Upper lobe of right lung (tissue), 1 donor: ENCODE measurements around the gene CEBPB. TPM values are rescaled to one million over a fixed set of nuclear protein-coding genes. Genes with fewer than 3 reads are reported as not detected.

Experiments
- ATAC-seq: fragments of 200-7000 bp; cut with Tn5 transposase; one replicate; pipeline ENCODE4 v1.9.1; 2020; ENCODE audit warnings: mild to moderate bottlenecking, moderate library complexity
- DNase-seq: peaks from one replicate; pipeline ENCODE4 v3.0.0-alpha.2; 2020
- H3K27ac ChIP-seq: fragments of 200-600 bp; one replicate; pipeline ENCODE4 v1.8.0; 2022
- H3K27me3 ChIP-seq: fragments of 200-600 bp; one replicate; pipeline ENCODE4 v1.8.0; 2022; ENCODE audit warnings: mild to moderate bottlenecking
- H3K36me3 ChIP-seq: fragments of 200-600 bp; one replicate; pipeline ENCODE4 v1.8.0; 2022
- H3K4me1 ChIP-seq: fragments of 200-600 bp; one replicate; pipeline ENCODE4 v1.8.0; 2022
- H3K4me3 ChIP-seq: fragments of 200-600 bp; one replicate; pipeline ENCODE4 v1.8.0; 2022; ENCODE audit warnings: mild to moderate bottlenecking
- H3K9me3 ChIP-seq: fragments of 200-600 bp; one replicate; pipeline ENCODE4 v1.8.0; 2022
- CTCF ChIP-seq: fragments of 200-600 bp; IDR thresholded peaks from one replicate; pipeline ENCODE4 v1.8.0; 2022; ENCODE audit warnings: antibody characterized with exemption
- intact Hi-C: fragments of 100-400 bp; cut with DNase I; formaldehyde crosslinking; loops from one replicate; pipeline ENCODE4 v1.11.0; 2022
- total RNA-seq: library from RNA; stranded (reverse); fragmentation: NEBNext Ultra II Directional; extraction: Animal tissue kit (Norgen Biotek cat#: 25700); gene quantifications from one replicate; pipeline ENCODE4 v1.2.1, GENCODE V29; 2021
- donor health status: DM: no; HTN: yes; CAD: no; lungs with severe emphysema.

Gene CEBPB
- total RNA-seq, 1 donor from 2014 or later = 271 TPM

GRCh38 chr20:50165684-50166554 is 24.7 kb upstream of the CEBPB start:
- Histone ChIP-seq H3K4me1 (peaks cover 2% of the 10 kb centered on the region), H3K4me3 (peak overlapping the region; percentile 39)

GRCh38 chr20:50169329-50169823 is 21.3 kb upstream of the CEBPB start:
- Histone ChIP-seq H3K4me3 (no peak overlapping the region), H3K27me3 (no peaks in the 10 kb centered on the region), H3K27ac (no peak overlapping the region), H3K9me3 (no peaks in the 10 kb centered on the region), H3K4me1 (peaks cover 16% of the 10 kb centered on the region), H3K36me3 (no peaks in the 10 kb centered on the region)
- intact Hi-C loops = no loop called here
- DNase-seq = no peak
- TF ChIP-seq CTCF = peak; percentile 94
- peak; percentile 70 for ATAC-seq

More at GRCh38 chr20:50165684-50166554, 24.7 kb upstream of the CEBPB start:
- Histone ChIP-seq H3K9me3 (no peaks in the 10 kb centered on the region), H3K36me3 (no peaks in the 10 kb centered on the region), H3K27me3 (no peaks in the 10 kb centered on the region), H3K27ac (peak overlapping the region; percentile 85)
- TF ChIP-seq CTCF = no peak
- intact Hi-C loops = no loop called here
- ATAC-seq = peak; percentile 98
- peak; percentile 95 for DNase-seq

- H3K27me3 ChIP-seq = no peaks in the 10 kb centered on the region
- DNase-seq = no peak
- peaks cover 16% of the 10 kb centered on the region for H3K4me1 ChIP-seq
- H3K36me3 ChIP-seq = no peaks in the 10 kb centered on the region
- no peaks in the 10 kb centered on the region for H3K9me3 ChIP-seq
- intact Hi-C loops = loop anchor here (5.0 kb wide), 1 partner anchor 48 kb away; no protein-coding TSS in a partner anchor
- no peak for TF ChIP-seq CTCF
- no peak for ATAC-seq
- H3K4me3 ChIP-seq = no peak overlapping the region
- H3K27ac ChIP-seq = no peak overlapping the region
Observed at GRCh38 chr20:50170549-50171220, 19.9 kb upstream of the CEBPB start.

- Histone ChIP-seq H3K27ac (peak overlapping the region; percentile 88), H3K27me3 (no peaks in the 10 kb centered on the region), H3K36me3 (no peaks in the 10 kb centered on the region), H3K9me3 (no peaks in the 10 kb centered on the region), H3K4me3 (peak overlapping the region; percentile 64), H3K4me1 (peaks cover 14% of the 10 kb centered on the region)
- intact Hi-C loops = loop anchor here (5.0 kb wide), 1 partner anchor 50 kb away; no protein-coding TSS in a partner anchor
- no peak for TF ChIP-seq CTCF
- peak; percentile 94 for DNase-seq
- ATAC-seq = peak; percentile 96
Observed at GRCh38 chr20:50172347-50173013, 18.1 kb upstream of the CEBPB start.

GRCh38 chr20:50174456-50174855 is 16.2 kb upstream of the CEBPB start:
- no peaks in the 10 kb centered on the region for H3K9me3 ChIP-seq
- no peaks in the 10 kb centered on the region for H3K36me3 ChIP-seq
- intact Hi-C loops = loop anchor here (5.0 kb wide), 1 partner anchor 52 kb away; no protein-coding TSS in a partner anchor
- H3K4me3 ChIP-seq = no peak overlapping the region
- no peak overlapping the region for H3K27ac ChIP-seq
- TF ChIP-seq CTCF = no peak
- ATAC-seq = no peak
- H3K27me3 ChIP-seq = no peaks in the 10 kb centered on the region
- DNase-seq = no peak
- peaks cover 14% of the 10 kb centered on the region for H3K4me1 ChIP-seq
